OCI-LY7 (cell line): ENCODE data around the gene TP53BP1.

Source experiments
- CTCF ChIP-seq: fragments of 200-600 bp; sonication (generic); conservative IDR thresholded peaks from 2 replicates; pipeline ENCODE4 v1.5.1; 2014; ENCODE audit warnings: mild to moderate bottlenecking, antibody characterized with exemption, low read length, moderate library complexity, mixed read lengths
- EZH2phosphoT487 ChIP-seq: fragments of 200-600 bp; sonication (generic); IDR thresholded peaks from 2 replicates; pipeline ENCODE4 v1.6.1; 2018; ENCODE audit warnings: low read depth, borderline replicate concordance, mild to moderate bottlenecking, mixed run types, antibody characterized with exemption, low read length, moderate library complexity, mixed read lengths

GRCh38 chr15:43402255-43402654 is 90.7 kb downstream of the TP53BP1 start:
- no peak for TF ChIP-seq CTCF
- TF ChIP-seq EZH2phosphoT487 = no peak
